HT-29 (cell line): ENCODE results near the gene SCPEP1. TPM values are rescaled to one million over a fixed set of nuclear protein-coding genes. Genes with fewer than 3 reads are reported as not detected.
"Not testable (repeated sequence)": the region's sequence is repeated elsewhere in the genome, so short reads cannot be mapped to it uniquely, and the experiment has no call there.

Source experiments
- DNase-seq: peaks from one replicate; pipeline ENCODE4 v3.0.0-alpha.2; 2015; ENCODE audit warnings: low spot score
- total RNA-seq: library from RNA; depleted of rRNA; stranded (reverse); fragments of >200 nt; shearing (Covaris generic); gene quantifications from 2 replicates; pipeline ENCODE4 v1.2.3, GENCODE V29; 2014; rRNA removed

The SCPEP1 gene, protein sequence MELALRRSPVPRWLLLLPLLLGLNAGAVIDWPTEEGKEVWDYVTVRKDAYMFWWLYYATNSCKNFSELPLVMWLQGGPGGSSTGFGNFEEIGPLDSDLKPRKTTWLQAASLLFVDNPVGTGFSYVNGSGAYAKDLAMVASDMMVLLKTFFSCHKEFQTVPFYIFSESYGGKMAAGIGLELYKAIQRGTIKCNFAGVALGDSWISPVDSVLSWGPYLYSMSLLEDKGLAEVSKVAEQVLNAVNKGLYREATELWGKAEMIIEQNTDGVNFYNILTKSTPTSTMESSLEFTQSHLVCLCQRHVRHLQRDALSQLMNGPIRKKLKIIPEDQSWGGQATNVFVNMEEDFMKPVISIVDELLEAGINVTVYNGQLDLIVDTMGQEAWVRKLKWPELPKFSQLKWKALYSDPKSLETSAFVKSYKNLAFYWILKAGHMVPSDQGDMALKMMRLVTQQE
- total RNA-seq = 4.8 and 6.4 TPM in 2 replicates

DNA sequence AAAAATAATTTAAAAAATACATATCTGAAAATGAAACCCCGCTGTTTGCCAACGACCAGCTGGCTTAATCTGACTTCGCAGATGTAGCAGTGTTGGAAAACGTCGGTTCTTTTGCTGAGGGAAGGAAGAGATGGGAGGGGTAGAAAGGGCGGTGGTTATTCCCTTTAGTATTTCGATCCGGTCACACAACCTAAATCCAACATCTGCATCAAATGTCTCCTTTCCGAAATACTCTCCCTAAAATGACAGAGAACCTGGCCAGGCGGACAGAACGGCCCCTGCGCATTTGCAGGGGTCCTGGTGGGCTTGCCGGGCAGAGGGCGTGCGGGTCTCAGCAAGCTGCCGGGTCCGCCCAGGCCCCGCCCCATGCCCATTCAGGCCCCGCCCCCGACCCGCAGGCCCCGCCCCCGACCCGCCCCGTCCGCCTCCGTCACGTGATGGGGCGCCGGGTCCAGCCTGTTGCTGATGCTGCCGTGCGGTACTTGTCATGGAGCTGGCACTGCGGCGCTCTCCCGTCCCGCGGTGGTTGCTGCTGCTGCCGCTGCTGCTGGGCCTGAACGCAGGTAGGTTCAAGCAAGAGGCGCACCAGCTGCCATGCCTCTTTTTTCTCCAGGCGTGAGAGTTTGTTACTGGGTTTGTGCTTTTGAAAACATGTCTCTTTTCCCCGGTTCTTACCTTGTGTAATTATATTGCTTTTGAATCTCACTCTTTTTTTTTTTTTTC lies at the start of gene SCPEP1:
TSS of gene SCPEP1 (plus strand) at position 459 of the 723 bp plus-strand sequence. CDS start at position 488, 29 bp downstream.
- DNase-seq = peak; percentile 70

DNA sequence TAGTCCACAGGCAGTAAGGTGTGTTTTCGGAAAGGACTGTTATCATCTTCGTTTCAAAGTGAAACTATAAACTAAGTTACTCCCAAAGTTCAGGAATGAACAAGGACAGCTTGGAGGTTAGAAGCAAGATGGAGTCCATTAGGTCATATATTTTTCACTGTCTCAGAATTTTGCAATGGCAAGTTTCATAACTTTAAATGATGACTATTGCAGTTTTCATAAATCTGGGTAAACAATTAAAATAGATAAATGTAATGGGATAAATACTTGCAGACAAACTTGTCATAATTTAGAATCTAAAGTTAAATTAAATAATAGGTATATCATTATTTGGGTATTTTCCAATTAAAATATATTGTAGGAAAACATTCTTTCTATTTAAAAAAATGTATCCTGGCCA lies 49.3 kb upstream of the SCPEP1 start:
- DNase-seq = no peak

DNA sequence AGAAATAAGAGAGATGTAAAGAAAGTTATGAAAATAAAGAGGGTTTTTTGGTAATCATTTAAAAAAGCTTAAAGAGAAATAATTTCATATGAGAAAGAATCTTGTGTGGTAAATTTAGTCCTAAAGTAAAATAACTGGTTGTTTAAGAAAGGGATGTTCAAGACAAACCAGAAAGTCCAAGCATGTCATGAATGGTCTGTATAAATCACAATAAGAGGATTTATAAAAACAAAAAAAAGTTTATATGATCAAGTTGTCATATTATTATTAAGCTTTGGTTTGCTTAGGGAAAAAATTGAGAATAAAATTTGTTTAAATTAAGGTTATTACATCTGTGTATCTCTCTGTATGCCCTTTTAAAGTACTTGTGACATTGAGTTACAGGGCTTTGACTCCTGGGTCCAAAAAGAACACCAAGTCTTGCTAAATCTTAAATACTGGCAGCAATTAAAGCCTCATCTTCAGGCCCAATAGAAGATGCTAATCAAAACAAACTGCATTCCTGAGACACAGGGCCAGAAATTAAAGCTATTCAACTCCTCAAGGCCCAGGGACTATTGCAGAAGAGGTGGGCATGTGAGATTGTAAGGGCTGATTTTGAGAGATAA lies 48.5 kb upstream of the SCPEP1 start:
- DNase-seq = no peak

DNA sequence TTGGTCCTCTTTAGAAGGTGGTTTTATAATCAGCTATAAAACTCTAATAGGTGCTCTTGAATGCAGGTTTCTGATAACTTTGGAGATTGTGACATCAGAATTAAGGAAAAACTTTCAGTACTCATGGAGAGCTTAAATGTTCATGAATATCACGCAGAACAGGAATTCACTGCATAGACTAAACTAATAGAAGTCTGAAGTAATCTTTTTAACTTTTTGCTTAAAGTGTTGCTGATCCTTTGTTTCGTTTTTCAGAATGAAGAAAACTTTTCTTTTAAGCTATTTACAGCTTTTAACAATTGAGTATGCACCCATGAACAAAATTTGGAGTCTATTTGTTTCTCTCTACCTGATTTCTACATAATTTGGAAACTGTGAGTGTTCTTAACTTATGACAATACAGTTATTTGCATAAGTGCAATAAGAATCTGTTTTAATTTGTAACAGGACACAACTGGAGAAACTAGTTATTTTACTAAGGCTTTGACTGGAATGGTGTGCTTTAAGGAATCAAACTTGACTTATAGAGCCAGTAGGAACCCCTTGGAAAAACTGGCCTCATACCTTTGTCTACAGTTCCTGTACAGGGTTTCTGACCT lies 47.1 kb upstream of the SCPEP1 start:
- no peak for DNase-seq

DNA sequence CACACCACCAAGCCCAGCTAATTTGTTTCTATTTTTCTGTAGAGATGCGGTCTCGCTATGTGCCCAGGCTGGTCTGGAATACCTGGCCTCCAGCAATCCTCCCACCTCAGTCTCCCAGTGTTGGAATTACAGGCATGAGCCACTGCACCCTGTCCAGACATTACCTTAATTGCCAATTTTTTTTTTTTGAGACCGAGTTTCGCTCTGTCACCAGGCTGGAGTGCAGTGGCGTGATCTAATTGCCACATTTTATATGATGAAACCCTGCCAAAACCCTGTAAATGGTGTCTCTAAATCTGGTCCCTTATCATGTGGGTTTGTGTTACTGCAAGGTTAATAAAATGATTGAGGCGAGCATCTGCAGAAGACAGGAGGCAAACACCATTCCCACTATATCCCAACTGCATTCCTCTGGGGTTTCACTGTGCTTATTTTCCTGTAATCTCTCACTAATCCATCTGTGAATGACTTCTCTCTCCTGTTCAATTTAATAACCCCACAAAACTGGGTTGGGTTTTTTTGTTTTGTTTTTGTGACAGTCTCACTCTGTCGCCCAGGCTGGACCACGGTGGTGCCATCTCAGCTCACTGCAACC lies 44.7 kb upstream of the SCPEP1 start:
- no peak for DNase-seq

DNA sequence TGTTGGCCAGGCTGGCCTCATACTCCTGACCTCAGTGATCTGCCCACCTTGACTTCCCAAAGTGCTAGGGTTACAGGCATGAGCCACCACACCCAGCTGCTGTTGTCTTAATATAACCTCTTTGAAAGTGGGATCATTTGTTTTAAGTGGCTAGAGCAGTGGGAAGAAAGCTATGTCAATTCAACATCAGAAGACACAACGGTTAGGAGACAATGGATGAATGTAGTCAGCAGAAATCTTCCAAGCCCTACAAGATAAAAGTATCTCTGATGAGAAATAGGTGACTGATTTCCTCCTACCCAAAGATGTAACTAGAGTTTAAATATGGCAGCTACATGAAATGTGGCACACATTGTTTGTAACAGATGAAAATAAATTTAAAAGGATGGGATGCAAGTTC lies 44.1 kb upstream of the SCPEP1 start:
- DNase-seq = no peak

DNA sequence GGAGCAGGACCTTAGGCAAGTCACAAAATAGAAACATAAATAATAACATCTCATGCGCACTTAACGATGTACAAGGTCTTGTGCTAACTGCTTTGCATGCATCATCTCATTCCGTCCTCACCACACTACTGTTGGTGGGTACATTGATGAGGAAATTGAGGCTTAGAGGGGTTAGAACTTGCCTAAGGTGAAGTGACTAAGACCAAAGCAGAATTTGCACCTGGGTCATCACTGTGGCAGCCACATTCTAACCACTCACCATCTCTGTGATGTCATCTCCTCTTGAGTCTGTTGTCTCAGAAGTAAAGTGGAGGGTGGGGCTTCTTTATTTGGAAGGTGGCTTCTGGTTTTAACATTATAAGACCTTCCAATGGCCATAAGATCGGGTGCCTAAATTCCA lies 43.7 kb upstream of the SCPEP1 start:
- no peak for DNase-seq

DNA sequence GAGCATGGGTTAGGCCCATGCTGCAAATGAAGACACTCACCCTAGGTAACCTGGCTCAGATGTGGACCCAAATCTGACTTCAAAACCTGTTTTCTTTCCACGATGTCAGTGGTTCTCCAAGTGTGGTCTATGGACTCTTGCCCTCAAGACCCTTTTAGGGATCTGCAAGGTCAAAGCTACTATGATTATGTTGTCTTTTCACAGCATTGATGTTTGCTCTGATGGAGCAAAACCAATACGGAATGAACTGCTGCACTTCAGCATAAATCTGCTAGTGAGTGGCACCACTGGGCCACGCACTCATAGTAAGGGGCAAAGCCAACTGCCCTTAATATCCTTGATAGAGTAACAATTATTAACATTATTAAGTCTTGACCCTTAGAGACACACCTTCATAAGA lies 42.5 kb upstream of the SCPEP1 start:
- DNase-seq = no peak

DNA sequence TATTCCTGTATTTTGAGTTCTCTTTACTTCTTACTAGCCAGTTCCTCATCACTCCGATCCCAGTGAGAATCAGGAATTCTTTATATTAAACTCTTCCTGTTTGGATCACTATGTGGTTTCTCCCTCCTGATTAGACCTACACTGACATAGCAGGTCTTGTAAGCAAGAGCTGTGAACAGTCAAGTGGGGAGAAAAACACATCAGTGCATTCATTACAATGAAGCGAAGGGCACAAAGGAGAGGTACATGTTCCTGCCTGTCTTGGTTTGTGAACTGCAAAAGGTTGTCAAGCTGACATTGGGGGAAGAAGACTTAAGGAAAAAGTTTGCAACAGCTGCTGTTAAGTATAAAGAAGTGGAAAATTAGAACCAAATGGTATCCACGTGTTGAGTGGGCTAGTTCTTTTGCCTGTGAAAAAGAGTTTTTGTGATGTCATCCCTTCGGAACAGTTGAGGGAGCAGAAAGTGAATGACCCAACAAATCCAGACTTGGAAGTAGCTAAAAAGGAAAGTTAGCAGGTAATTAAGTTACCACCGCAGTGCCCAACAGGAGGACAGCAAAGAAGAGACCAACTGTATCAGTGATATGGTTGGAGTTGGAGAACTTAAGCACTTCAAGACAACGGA lies 41.1 kb upstream of the SCPEP1 start:
- no peak for DNase-seq

DNA sequence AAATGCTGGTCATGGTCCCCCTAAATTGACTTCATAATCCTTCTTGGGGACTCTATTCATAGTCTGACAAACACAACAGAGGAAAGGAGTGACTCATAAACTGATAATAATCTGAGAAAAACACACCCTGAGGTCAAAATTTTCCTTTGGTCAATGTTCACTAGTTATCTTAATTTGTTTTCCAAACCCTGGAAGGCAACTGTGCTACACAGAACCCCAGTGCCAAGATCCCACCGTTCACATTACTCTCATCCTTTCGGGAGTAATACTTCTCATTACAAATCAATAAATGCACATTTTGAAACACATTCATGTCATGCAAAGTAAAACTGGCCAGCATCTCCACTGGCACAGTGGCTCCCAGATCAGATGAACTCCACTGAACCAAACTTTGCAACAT lies 40.2 kb upstream of the SCPEP1 start:
- no peak for DNase-seq

DNA sequence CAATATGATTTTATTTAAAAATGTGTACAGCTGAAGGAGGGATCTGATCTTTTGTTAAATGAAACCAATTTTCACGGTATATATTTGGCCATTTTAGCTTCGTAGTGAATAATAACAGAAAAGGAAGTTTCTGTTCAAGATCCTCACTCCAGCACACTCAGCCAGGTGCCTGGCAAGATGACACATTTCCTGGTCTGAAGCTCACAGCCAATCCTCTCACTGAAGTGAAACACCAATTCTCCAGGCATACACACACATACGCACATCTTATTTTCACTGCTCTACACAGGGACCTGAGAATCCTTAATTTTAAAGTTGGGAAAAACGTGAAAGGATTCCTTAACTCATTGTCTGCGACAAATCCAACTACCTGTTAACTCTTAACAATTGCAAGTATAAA lies 39.7 kb upstream of the SCPEP1 start:
- not testable (repeated sequence) for DNase-seq

DNA sequence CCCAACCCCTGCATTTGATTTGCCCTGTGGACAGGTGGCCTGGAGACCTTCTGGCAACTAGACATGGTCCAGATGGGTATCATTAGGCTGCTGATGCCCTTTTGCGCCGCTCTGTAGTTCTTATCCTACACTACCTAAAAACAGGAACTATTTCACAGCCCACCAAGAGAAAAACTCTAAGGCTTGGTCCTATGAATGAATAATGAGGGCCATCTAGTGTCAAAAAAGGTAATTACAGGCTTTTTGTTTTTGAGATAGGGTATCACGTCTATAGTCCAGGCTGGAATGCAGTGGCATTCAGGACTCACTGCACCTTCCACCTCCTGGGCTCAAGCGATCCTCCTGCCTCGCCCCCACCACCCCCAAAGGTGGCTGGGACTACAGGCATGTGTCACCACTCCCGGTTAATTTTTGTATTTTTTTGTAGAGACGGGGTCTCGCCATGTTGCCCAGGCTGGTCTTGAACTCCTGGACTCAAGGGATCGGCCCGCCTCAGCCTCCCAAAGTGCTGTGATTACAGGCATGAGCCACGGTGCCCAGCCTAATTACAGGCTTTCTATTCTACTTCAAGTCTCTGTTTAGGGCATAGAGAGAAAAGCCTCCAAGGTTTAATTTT lies 38.0 kb upstream of the SCPEP1 start:
- DNase-seq = peak; percentile 89

DNA sequence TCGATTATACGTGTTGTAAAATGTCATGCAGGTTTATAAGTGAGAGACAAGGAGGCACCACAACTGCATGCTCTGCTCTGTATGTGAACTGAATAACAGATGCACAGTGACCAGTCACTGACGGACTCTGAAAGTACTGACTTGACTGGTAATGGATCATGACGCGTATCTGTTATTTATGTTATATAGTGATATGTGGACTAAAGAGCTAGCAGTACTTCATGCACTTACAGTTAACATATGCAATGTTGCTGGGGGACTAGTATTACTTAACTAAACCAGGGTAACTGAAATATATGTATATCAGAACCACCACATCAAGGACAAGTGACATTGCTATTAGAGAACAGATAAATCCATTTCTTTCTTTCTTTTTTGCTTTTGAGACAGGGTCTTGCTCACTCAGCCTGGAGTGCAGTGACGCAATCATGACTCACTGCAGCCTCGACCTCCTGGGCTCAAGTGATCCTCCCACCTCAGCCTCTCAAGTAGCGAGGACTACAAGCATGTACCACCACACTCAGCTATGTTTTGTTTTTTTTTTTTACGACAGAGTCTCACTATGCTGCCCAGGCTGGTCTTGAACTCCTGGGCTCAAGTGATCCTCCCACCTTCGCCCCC lies 34.3 kb upstream of the SCPEP1 start:
- no peak for DNase-seq

DNA sequence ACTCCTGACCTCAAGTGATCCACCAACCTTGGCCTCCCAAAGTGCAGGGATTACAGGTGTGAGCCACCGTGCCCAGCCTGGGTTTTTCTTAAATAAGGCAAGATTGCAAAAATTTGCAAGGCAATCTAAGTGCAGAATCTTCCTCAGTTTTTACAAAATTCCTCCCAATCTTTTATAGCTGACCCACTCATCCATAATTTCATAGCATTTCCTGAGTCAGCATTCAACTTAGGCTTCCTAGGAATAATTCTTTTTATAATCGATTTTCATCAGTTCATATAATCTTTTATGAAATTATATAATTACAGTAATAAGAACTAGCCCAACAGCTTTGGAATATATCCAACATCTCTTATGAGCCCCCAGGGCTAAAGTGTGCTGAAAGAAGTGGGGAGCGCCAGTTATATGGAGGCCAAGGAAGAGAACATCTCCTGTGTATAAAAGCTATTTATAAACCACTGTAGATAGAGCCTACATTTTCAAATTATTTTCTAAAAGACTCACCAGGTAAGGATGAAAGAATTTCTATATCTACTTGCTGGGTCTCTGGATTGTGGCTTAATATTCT lies 31.9 kb upstream of the SCPEP1 start:
- DNase-seq = no peak

DNA sequence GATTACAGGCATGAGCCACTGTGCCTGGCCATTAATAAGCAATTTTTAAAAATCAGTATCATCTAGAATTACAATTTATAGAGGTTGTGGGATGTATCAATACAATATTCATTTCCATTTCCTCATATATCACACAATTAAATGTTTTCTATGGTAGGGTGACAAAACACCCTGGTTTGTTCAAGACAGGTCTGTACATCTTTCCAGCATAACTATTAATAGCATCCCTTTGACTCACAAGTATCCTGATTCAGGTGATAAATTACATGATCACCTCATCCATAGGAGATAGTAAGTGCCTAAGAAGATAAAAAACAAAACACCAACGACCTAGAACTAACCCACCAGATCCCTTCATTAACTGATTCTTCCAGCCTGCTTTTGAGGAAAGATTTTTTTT lies 30.2 kb upstream of the SCPEP1 start:
- no peak for DNase-seq

DNA sequence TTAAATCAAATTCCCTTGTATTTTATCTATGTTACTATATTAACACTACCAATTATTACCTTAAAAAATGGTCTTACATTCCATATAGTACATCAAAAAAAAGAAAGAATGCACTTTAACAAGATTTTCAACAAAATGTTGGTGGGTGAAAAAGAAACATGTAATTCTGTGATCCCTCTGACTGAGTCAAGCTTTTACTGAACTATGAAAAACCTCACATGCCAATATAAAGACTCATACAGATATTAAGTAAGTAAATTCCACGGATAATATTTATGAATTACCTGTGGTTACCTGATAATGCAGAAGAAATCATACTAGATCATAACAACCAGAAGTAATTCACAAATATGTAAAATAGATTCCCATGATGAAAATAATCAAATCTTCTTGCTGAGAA lies 29.4 kb upstream of the SCPEP1 start:
- DNase-seq = no peak

DNA sequence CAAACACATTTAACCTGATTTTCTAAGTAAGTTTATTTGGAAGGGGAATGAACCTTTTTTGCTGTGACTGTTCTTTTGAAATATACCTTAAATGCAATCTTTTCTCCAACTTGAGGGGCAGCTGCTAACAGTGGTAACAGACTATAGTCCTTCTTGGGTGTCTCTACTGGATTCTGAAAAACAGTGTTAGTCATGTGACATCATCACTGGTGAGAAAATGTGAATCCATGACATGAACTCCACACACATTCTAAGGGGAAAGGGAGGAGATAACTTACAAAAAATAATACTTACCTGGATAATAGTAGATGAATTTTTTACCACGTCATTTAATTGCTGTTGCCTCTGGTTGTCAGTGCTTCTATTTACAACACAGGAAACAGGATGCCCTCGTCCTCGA lies 28.3 kb upstream of the SCPEP1 start:
- DNase-seq = no peak

DNA sequence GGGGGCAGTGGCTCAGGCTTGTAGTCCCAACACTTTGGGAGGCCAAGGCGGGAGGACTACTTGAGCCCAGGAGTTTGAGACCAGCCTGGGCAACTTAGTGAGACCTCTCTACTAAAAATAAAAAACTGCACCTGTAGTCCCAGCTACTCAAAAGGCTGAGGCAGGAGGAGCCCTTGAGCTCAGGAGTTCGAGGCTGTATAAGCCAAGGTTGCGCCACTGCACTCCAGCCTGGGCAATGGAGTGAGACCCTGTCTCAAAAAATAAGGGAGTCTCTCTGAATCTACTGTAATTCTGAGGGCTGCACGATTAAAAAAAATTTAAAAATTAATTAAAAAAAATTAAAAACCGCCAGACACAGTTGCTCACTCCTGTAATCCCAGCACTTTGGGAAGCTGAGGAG lies 20.9 kb upstream of the SCPEP1 start:
- no peak for DNase-seq

DNA sequence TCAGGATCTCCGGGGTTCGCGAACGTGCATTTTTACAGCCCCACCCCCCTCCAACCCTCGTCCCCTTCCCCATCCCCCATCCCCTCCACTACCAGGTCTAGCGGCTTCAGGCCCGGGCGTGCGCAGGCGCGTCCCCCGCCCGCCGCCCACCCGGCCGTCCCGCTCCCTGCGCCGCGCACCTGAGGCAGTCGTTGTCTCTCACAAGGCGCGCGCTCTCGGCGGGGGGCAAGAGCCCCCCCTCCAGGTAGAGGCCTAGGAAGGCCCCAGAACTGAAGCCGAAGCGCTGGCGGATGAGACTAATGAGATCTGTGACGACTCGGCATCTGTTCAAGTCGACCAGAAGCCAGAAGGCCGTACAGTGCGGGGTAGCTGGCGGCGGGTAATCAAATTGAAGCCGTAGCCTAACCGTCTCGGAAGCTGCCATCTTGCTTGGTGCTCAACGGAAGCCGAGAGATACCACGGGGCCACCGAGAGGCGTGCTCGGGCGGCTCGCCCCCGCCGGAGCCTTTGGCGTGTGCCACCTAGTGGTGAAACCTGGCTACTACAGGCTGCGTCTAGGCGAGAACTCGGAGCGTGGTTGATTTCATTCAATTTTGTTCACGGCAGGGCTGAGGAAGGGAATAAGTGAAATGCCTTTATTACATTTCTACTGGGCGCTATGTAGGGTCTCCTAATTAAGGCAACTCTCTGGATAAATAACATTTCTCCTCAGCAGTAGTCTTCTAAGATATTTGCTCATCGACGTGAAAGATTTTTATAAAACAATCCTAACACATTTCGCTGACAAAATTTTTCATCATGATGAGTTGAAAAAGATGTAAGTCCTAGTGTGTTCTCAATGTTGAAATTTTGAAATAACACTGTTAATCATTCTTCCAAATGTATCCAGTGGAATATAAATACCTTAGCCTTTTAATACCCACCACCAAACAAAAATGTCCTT lies 17.1 kb upstream of the SCPEP1 start, which contains the start of gene COIL:
TSS of gene COIL (minus strand) at position 455 of the 943 bp plus-strand sequence. CDS start at position 424, 31 bp downstream.
- DNase-seq = peak; percentile 90
